ENCODE results near the gene FBXO3. TPM values are rescaled to one million over a fixed set of nuclear protein-coding genes. Genes with fewer than 3 reads are reported as not detected.

FBXO3 gene
- total and polyA plus RNA-seq, 2 of the 8 experiments (the other 6 are each of a cell fraction or from before 2014, with no cell fraction given), result 15.9 to 25.7 TPM

DNA sequence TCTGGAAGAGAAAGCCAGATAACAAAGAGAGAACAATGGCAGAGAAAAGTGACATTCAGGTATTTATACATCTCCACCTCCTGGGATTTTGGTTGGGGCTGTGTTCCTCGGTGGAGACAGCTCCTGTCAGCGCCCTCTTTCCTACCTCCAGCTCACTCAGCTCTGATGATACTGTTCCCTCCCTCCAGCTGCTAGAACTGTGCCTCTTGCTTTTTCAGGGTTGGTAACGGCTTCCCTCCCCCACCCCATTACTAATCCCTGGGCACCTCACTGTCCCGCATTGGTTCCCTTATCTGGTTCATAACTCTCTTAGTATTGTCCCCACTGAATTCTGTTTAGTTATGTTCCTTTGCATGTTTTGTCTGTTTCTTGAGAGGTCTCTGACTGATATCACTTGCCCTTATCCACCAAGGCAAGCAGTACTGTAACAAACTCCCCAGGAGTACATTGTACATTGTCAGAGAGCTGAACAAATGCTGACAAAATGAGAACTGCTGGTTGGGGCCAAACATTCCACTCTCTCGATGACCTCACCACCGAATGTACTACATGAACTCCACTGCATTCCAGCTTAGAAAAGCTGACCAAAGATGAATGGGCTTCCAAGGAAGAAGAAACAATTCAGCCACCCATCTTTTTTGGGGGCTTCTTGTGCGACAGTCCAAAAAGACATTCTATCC lies 5.7 kb upstream of the FBXO3 start:
- no peak overlapping the region for H3K4ac ChIP-seq (replicated peaks; ENCODE audit: insufficient read length, low read depth, low read length)
- no peak overlapping the region for H4K5ac ChIP-seq (ENCODE audit: insufficient read length, low read depth, low read length)
- H3K9ac ChIP-seq (replicated peaks in 1 of 4; ENCODE audit: extremely low read depth in 1 of 4, low read depth in 3 of 4, low read length in 3 of 4), result no peak overlapping the region
- no peak overlapping the region for H2BK120ac ChIP-seq (replicated peaks; ENCODE audit: low read depth, low read length)
- peak overlapping the region; percentile 54; the same call in 1 of the 2 replicates for H2AFZ ChIP-seq (ENCODE audit: low read length)
- no peaks in the 10 kb centered on the region for H4K20me1 ChIP-seq (replicated peaks in 1 of 2; ENCODE audit: control insufficient read depth in 1 of 2, insufficient read depth in 2 of 2, low read length in 2 of 2)
- peaks cover 3% of the 10 kb centered on the region; the same call in 1 of the 2 replicates for H3K23me2 ChIP-seq (ENCODE audit: low read depth, low read length)
- no peak for DNase-seq (ENCODE audit: low read depth in 1 of 2, low spot score in 2 of 2)
- H3K79me1 ChIP-seq (ENCODE audit: low read depth, low read length), result no peaks in the 10 kb centered on the region
- peaks cover 11 to 17% (median 13%) of the 10 kb centered on the region in 4 experiments for H3K4me1 ChIP-seq (replicated peaks in 1 of 4; ENCODE audit: control insufficient read depth in 3 of 4, insufficient read depth in 4 of 4, low read length in 3 of 4)
- no peak overlapping the region for H3K27ac ChIP-seq (ENCODE audit: low read depth, low read length)
- H3K27me3 ChIP-seq (replicated peaks in 1 of 4; ENCODE audit: control insufficient read depth in 3 of 4, extremely low read depth in 1 of 4, insufficient read depth in 3 of 4, low read length in 3 of 4), result peaks cover 0 to 8% (median 3%) of the 10 kb centered on the region in 4 experiments; a peak in 3 of 7 replicates
- FAIRE-seq, result no peak
- 74% methylated on average over 7 of the region's 7 CpGs; no CpG with 5 or more reads in 1 of the 2 experiments for WGBS, 2 experiments (ENCODE audit: extremely low coverage in 1 of 2, insufficient coverage in 1 of 2, insufficient read length in 1 of 2, insufficient replicate concordance in 2 of 2, low coverage in 1 of 2, low lambda C conversion rate in 2 of 2, missing lambda C conversion rate in 1 of 2)
- ChIA-PET CTCF (ENCODE audit: partially characterized antibody) (interaction anchor here (0.7 to 1.6 kb wide), 2 partner anchors 12 to 63 kb away, joined by 3 to 6 read pairs; no protein-coding TSS in a partner anchor), POLR2A (ENCODE audit: partially characterized antibody) (interaction anchor here (1.0 kb wide), 1 partner anchor 41 kb away, joined by 3 read pairs; no protein-coding TSS in a partner anchor)
- no peaks in the 10 kb centered on the region for H3K9me3 ChIP-seq (ENCODE audit: insufficient read depth in 2 of 2, low read depth in 1 of 2, low read length in 1 of 2)
- no peak overlapping the region; a peak in 1 of 4 replicates for H3K4me2 ChIP-seq (ENCODE audit: insufficient read depth in 1 of 2, low read depth in 2 of 2, low read length in 2 of 2)
- no peaks in the 10 kb centered on the region for H3K79me2 ChIP-seq (ENCODE audit: control insufficient read depth in 1 of 2, insufficient read depth in 2 of 2, low read length in 2 of 2)
- no peak overlapping the region for H4K91ac ChIP-seq (replicated peaks; ENCODE audit: insufficient read length, low read length)
- no peak overlapping the region for H4K8ac ChIP-seq (ENCODE audit: extremely low read depth, insufficient read depth, low read length)
- no peak overlapping the region for H2BK12ac ChIP-seq (ENCODE audit: low read depth, low read length)
- no peak overlapping the region for H2AK5ac ChIP-seq (ENCODE audit: low read depth, low read length)
- no peak overlapping the region for H2BK5ac ChIP-seq (ENCODE audit: low read depth, low read length)
- H3K14ac ChIP-seq (ENCODE audit: insufficient read length), result no peak overlapping the region
- H2BK15ac ChIP-seq (ENCODE audit: low read length), result no peak overlapping the region
- no peak overlapping the region for H3K23ac ChIP-seq (ENCODE audit: insufficient read length)
- H2BK20ac ChIP-seq (ENCODE audit: low read length), result no peak overlapping the region
- no peak overlapping the region for H3K4me3 ChIP-seq (ENCODE audit: extremely low read depth in 1 of 4, insufficient read depth in 2 of 4, low read depth in 3 of 4, low read length in 4 of 4)
- no peak overlapping the region for H3K56ac ChIP-seq (replicated peaks; ENCODE audit: insufficient read length, low read depth, low read length)
- H3K36me3 ChIP-seq (ENCODE audit: control insufficient read depth in 2 of 4, insufficient read depth in 4 of 4, low read length in 3 of 4), result no peaks in the 10 kb centered on the region
- H3K18ac ChIP-seq (ENCODE audit: extremely low read depth, low read length), result no peak overlapping the region
- TF ChIP-seq YY1 (IDR thresholded peaks at IDR 0.05; ENCODE audit: low read depth, low read length), result no peak
- TF ChIP-seq EGR1 (IDR thresholded peaks at IDR 0.05; ENCODE audit: borderline replicate concordance, low read depth, low read length), result no peak
- no peak for TF ChIP-seq MAFK (IDR thresholded peaks at IDR 0.05; ENCODE audit: low read depth, low read length)
- TF ChIP-seq POU5F1 (IDR thresholded peaks at IDR 0.05; ENCODE audit: low read depth, low read length), result no peak
- TF ChIP-seq RFX5 (IDR thresholded peaks at IDR 0.05; ENCODE audit: borderline replicate concordance, low read depth, low read length), result no peak
- no peak for TF ChIP-seq SIN3A (conservative IDR thresholded peaks at IDR 0.05 in 1 of 2, IDR thresholded peaks at IDR 0.05 in 1 of 2; ENCODE audit: low read depth in 1 of 2, low read length in 2 of 2)
- TF ChIP-seq, protein P1, sequence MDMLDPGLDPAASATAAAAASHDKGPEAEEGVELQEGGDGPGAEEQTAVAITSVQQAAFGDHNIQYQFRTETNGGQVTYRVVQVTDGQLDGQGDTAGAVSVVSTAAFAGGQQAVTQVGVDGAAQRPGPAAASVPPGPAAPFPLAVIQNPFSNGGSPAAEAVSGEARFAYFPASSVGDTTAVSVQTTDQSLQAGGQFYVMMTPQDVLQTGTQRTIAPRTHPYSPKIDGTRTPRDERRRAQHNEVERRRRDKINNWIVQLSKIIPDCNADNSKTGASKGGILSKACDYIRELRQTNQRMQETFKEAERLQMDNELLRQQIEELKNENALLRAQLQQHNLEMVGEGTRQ (IDR thresholded peaks at IDR 0.05; ENCODE audit: low read length), result no peak
- no peak for TF ChIP-seq SP2 (IDR thresholded peaks at IDR 0.05; ENCODE audit: low read length)
- no peak for TF ChIP-seq SIRT6 (IDR thresholded peaks at IDR 0.05; ENCODE audit: low read length)
- TF ChIP-seq CBX8 (IDR thresholded peaks at IDR 0.05; ENCODE audit: borderline replicate concordance, low read depth, low read length), result no peak
- TF ChIP-seq JUND (IDR thresholded peaks at IDR 0.05; ENCODE audit: low read length), result no peak
- TF ChIP-seq HDAC6 (IDR thresholded peaks at IDR 0.05; ENCODE audit: low read depth, low read length), result no peak

Measured in H1 (cell line).